Measurements from ENCODE around the gene PAXIP1.

GRCh38 chr7:154968336-154969001, 34.5 kb downstream of the PAXIP1 start:
- no peak for TF ChIP-seq CTCF (IDR thresholded peaks at IDR 0.05)
- no peak for TF ChIP-seq EP300 (IDR thresholded peaks at IDR 0.05)
- TF ChIP-seq POLR2AphosphoS5 (IDR thresholded peaks at IDR 0.05) = no peak
- TF ChIP-seq POLR2A (IDR thresholded peaks at IDR 0.05) = no peak

All from suprapubic skin (tissue), 4 donors.